Endothelial cell of umbilical vein (primary cell): ENCODE data around the gene MRPS30. TPM values are rescaled to one million over a fixed set of nuclear protein-coding genes. Genes with fewer than 3 reads are reported as not detected.

ENCODE experiments used
- BruUV-seq: library from RNA; stranded (reverse); fragments of 400-500 nt; replicated peaks from 2 replicates; lab custom pipeline; 2021; lab: Mats Ljungman, UMichigan
- CTCF ChIA-PET: fragments of 300-600, 350-600 bp; sonication (Branson Sonifier 250); formaldehyde crosslinking; loops from one replicate; lab custom pipeline; 2021; ENCODE audit warnings: antibody characterized with exemption, inconsistent platforms; lab: Charles Lee
- POLR2A ChIA-PET: fragments of 300-600, 350-600 bp; sonication (Branson Sonifier 250); formaldehyde crosslinking; loops from one replicate; lab custom pipeline; 2021; ENCODE audit warnings: antibody characterized with exemption, inconsistent platforms; lab: Charles Lee
- DNase-seq: peaks from one replicate; pipeline ENCODE4 v3.0.0-alpha.2; 2011; ENCODE audit warnings: low read depth, low spot score
- FAIRE-seq: peaks from 2 replicates; lab custom pipeline; 2011; peaks lifted over from hg19 to GRCh38; lab: Jason Lieb, UNC
- H2AFZ ChIP-seq: 2 replicates; pipeline ENCODE4 v1.6.0; 2012; ENCODE audit warnings: low read depth, low read length, control low read depth, inconsistent platforms
- H3K27ac ChIP-seq: 2 replicates; pipeline ENCODE4 v1.5.1; 2011; ENCODE audit warnings: low read depth, mild to moderate bottlenecking, control low read depth, low read length, moderate library complexity; ENCODE audit not compliant: insufficient read depth
- H3K27me3 ChIP-seq, 2 experiments: 2 replicates each; pipeline versions ENCODE4 v1.6.0 to v1.6.1; 2011; ENCODE audit warnings: low read length in 2 of 2, mixed read lengths in 1 of 2; ENCODE audit not compliant: control insufficient read depth in 2 of 2, insufficient read depth in 2 of 2
- H3K36me3 ChIP-seq, 2 experiments: 2 replicates in 1 of 2; 3 replicates in 1 of 2; pipeline ENCODE4 v1.5.1; 2011; ENCODE audit warnings: low read length in 2 of 2, mild to moderate bottlenecking in 1 of 2, moderate library complexity in 1 of 2; ENCODE audit not compliant: control insufficient read depth in 2 of 2, insufficient read depth in 2 of 2; ENCODE audit errors: extremely low read depth in 1 of 2
- H3K4me1 ChIP-seq: 3 replicates; pipeline ENCODE4 v1.5.1; 2011; ENCODE audit warnings: mild to moderate bottlenecking, low read length; ENCODE audit not compliant: control insufficient read depth, insufficient read depth; ENCODE audit errors: extremely low read depth
- H3K4me2 ChIP-seq: 2 replicates; pipeline ENCODE4 v1.6.1; 2011; ENCODE audit warnings: low read length, control low read depth, mixed read lengths; ENCODE audit not compliant: insufficient read depth
- H3K4me3 ChIP-seq, 3 experiments: fragments of 200-600 bp in 1 of 3; sonication (generic), shearing (Covaris generic) in 1 of 3; replicated peaks in 1 of 3; 2 replicates each; pipeline ENCODE4 v1.5.1; 2011 to 2016; ENCODE audit warnings: control low read depth in 3 of 3, low read length in 3 of 3, mild to moderate bottlenecking in 2 of 3, inconsistent platforms in 1 of 3, low read depth in 1 of 3, moderate library complexity in 1 of 3; ENCODE audit not compliant: insufficient read depth in 1 of 3
- H3K79me2 ChIP-seq: 2 replicates; pipeline ENCODE4 v1.6.0; 2012; ENCODE audit warnings: low read length, inconsistent platforms; ENCODE audit not compliant: control insufficient read depth, insufficient read depth
- H3K9ac ChIP-seq: replicated peaks from 2 replicates; pipeline ENCODE3; 2011; ENCODE audit warnings: low read length, control low read depth; ENCODE audit not compliant: insufficient read depth; ENCODE audit errors: extremely low read depth
- H3K9me1 ChIP-seq: replicated peaks from 3 replicates; pipeline ENCODE4 v1.6.0; 2011; ENCODE audit warnings: mild to moderate bottlenecking, low read length; ENCODE audit not compliant: control insufficient read depth, insufficient read depth; ENCODE audit errors: extremely low read depth
- H3K9me3 ChIP-seq: replicated peaks from 2 replicates; pipeline ENCODE4 v1.5.1; 2012; ENCODE audit warnings: low read length, inconsistent platforms; ENCODE audit not compliant: control insufficient read depth, insufficient read depth
- H4K20me1 ChIP-seq: replicated peaks from 2 replicates; pipeline ENCODE3; 2011; ENCODE audit warnings: mild to moderate bottlenecking, low read length; ENCODE audit not compliant: control insufficient read depth, insufficient read depth; ENCODE audit errors: extremely low read depth
- EZH2 ChIP-seq: IDR thresholded peaks from 2 replicates; pipeline ENCODE4 v1.6.1; 2012; ENCODE audit warnings: borderline replicate concordance, low read depth, mild to moderate bottlenecking, moderate library complexity, low read length, inconsistent platforms; ENCODE audit not compliant: severe bottlenecking
- FOS ChIP-seq: IDR thresholded peaks from 2 replicates; pipeline ENCODE4 v1.6.1; 2011; ENCODE audit warnings: mild to moderate bottlenecking, low read length, moderate library complexity, borderline replicate concordance; ENCODE audit not compliant: insufficient read depth
- GATA2 ChIP-seq: IDR thresholded peaks from 2 replicates; pipeline ENCODE4 v1.7.0; 2011; ENCODE audit warnings: low read depth, mild to moderate bottlenecking, moderate library complexity, mixed read lengths, low read length; ENCODE audit not compliant: insufficient read length, insufficient read depth
- JUN ChIP-seq: IDR thresholded peaks from 2 replicates; pipeline ENCODE4 v1.6.1; 2011; ENCODE audit warnings: borderline replicate concordance, low read depth; ENCODE audit not compliant: insufficient read length, insufficient read depth
- MYC ChIP-seq: IDR thresholded peaks from one replicate; pipeline ENCODE4 v1.6.1; 2011; ENCODE audit warnings: mild to moderate bottlenecking, low read depth, low read length
- POLR2A ChIP-seq: IDR thresholded peaks from 2 replicates; pipeline ENCODE4 v1.6.1; 2012; ENCODE audit warnings: low read depth, mild to moderate bottlenecking, control low read depth, low read length
- POLR2AphosphoS5 ChIP-seq: IDR thresholded peaks from 2 replicates; pipeline ENCODE4 v1.6.1; 2012; ENCODE audit warnings: low read depth, mild to moderate bottlenecking, control low read depth, low read length, moderate library complexity; ENCODE audit not compliant: insufficient read depth
- dilution Hi-C: fragments of 300-500 bp; cut with MboI; formaldehyde crosslinking; loops from one replicate; pipeline ENCODE4 v1.15.0; 2019; ENCODE audit warnings: low sequenced_read_pairs; ENCODE audit not compliant: extremely low pct_ligation_motif_present
- intact Hi-C: fragments of 100-400 bp; cut with micrococcal nuclease; formaldehyde crosslinking; loops from one replicate; pipeline ENCODE4 v1.10.0; 2022
- polyA plus RNA-seq, 4 experiments: library from polyadenylated mRNA; depleted of rRNA in 3 of 4; stranded (reverse) in 3 of 4; unstranded in 1 of 4; fragments of >200 nt; gene quantifications; 2 replicates each; pipeline versions ENCODE4 v1.2.1 to v1.2.3, GENCODE V29; 2011 to 2012; ENCODE audit warnings: missing spikeins in 1 of 4
- total RNA-seq: library from RNA; stranded (reverse); gene quantifications from 2 replicates; pipeline ENCODE4 v1.2.3, GENCODE V29; 2021
- TF ChIP-seq, protein P1 (sequence below): IDR thresholded peaks from 2 replicates; pipeline ENCODE4 v1.6.1; 2011; ENCODE audit not compliant: insufficient read depth, insufficient read length
- TF ChIP-seq, protein P2 (sequence below), 2 donors: IDR thresholded peaks; 1 replicate in 1 of 2; 2 replicates in 1 of 2; pipeline ENCODE4 v1.5.1; 2011; ENCODE audit warnings: low read length in 2 of 2, mild to moderate bottlenecking in 2 of 2, moderate library complexity in 2 of 2, control low read depth in 1 of 2, inconsistent platforms in 1 of 2, low read depth in 1 of 2; ENCODE audit not compliant: insufficient read depth in 1 of 2; ENCODE audit errors: extremely low read depth in 1 of 2

Gene MRPS30
- total and polyA plus RNA-seq, 2 donors (not counting 3 experiments of a cell fraction or from before 2014, with no cell fraction given): 33.8 to 34.6 TPM

DNA sequence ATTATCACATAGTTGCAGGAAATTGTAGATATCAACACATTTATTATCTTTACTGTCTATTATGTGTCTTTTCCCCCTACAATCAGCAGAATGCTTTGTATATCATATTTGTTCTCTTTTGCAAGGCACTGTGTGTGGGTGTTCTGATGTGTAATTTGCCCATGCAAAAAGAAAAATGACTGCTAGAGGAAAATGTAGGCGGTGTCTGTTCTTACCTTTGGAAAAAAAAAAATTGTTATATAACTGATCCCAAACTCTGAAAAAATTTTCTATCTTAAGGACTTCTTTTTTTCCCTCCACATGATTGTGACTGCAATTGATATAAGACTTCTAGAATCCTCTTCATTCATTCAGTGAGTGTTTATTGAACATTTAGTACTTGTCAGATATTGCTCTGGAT is 24.5 kb downstream of the MRPS30 start:
- Histone ChIP-seq H3K9me3 (no peaks in the 10 kb centered on the region), H3K4me2 (no peak overlapping the region), H3K27ac (no peak overlapping the region), H3K4me1 (no peaks in the 10 kb centered on the region), H3K36me3 (no peaks in the 10 kb centered on the region), H3K9me1 (no peaks in the 10 kb centered on the region), H3K4me3 (no peak overlapping the region), H2AFZ (no peak overlapping the region), H3K9ac (no peak overlapping the region), H4K20me1 (no peaks in the 10 kb centered on the region), H3K79me2 (no peaks in the 10 kb centered on the region), H3K27me3 (no peaks in the 10 kb centered on the region)
- dilution Hi-C loops: no loop called here
- TF ChIP-seq MYC: no peak
- no peak for TF ChIP-seq POLR2AphosphoS5
- TF ChIP-seq POLR2A: no peak
- TF ChIP-seq JUN: no peak
- TF ChIP-seq EZH2: no peak
- no peak for TF ChIP-seq GATA2
- TF ChIP-seq, protein P1, sequence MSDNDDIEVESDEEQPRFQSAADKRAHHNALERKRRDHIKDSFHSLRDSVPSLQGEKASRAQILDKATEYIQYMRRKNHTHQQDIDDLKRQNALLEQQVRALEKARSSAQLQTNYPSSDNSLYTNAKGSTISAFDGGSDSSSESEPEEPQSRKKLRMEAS: no peak
- TF ChIP-seq, protein P2, sequence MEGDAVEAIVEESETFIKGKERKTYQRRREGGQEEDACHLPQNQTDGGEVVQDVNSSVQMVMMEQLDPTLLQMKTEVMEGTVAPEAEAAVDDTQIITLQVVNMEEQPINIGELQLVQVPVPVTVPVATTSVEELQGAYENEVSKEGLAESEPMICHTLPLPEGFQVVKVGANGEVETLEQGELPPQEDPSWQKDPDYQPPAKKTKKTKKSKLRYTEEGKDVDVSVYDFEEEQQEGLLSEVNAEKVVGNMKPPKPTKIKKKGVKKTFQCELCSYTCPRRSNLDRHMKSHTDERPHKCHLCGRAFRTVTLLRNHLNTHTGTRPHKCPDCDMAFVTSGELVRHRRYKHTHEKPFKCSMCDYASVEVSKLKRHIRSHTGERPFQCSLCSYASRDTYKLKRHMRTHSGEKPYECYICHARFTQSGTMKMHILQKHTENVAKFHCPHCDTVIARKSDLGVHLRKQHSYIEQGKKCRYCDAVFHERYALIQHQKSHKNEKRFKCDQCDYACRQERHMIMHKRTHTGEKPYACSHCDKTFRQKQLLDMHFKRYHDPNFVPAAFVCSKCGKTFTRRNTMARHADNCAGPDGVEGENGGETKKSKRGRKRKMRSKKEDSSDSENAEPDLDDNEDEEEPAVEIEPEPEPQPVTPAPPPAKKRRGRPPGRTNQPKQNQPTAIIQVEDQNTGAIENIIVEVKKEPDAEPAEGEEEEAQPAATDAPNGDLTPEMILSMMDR (IDR thresholded peaks at IDR 0.05; ENCODE audit: extremely low read depth in 1 of 2, insufficient read depth in 1 of 2, low read depth in 1 of 2, low read length in 2 of 2): no peak
- TF ChIP-seq FOS: no peak
- intact Hi-C loops: no loop called here
- BruUV-seq: no TSS peak
- no peak for FAIRE-seq
- CTCF ChIA-PET: no interaction called here
- POLR2A ChIA-PET: no interaction called here
- no peak for DNase-seq
